Thymus (tissue), 11 donors: ENCODE data around the gene FMN1. TPM values are rescaled to one million over a fixed set of nuclear protein-coding genes. Genes with fewer than 3 reads are reported as not detected.
"Not testable (repeated sequence)": the region's sequence is repeated elsewhere in the genome, so short reads cannot be mapped to it uniquely, and the experiment has no call there.

Experiments
- DNase-seq, 9 donors: peaks; one replicate each; pipeline ENCODE4 v3.0.0-alpha.2; 2013; ENCODE audit warnings: low spot score in 9 of 9, low read depth in 6 of 9, missing footprints in 1 of 9
- H3K27ac ChIP-seq, 2 donors: one replicate each; pipeline ENCODE4 v1.5.1; 2013; ENCODE audit warnings: control low read depth in 1 of 2, low read depth in 1 of 2, low read length in 1 of 2, mild to moderate bottlenecking in 1 of 2, moderate library complexity in 1 of 2
- H3K27me3 ChIP-seq, 2 donors: one replicate each; pipeline ENCODE4 v1.5.1; 2013; ENCODE audit warnings: low read length in 1 of 2; ENCODE audit not compliant: control insufficient read depth in 2 of 2, insufficient read depth in 1 of 2
- H3K36me3 ChIP-seq, 2 donors: one replicate each; pipeline ENCODE4 v1.5.1; 2013; ENCODE audit warnings: low read length in 1 of 2, mild to moderate bottlenecking in 1 of 2, moderate library complexity in 1 of 2; ENCODE audit not compliant: control insufficient read depth in 2 of 2, insufficient read depth in 2 of 2
- H3K4me1 ChIP-seq, 2 donors: one replicate each; pipeline ENCODE4 v1.5.1; 2013; ENCODE audit warnings: low read length in 2 of 2; ENCODE audit not compliant: control insufficient read depth in 2 of 2, insufficient read depth in 2 of 2
- H3K4me3 ChIP-seq, 2 donors: one replicate each; pipeline ENCODE4 v1.5.1; 2013; ENCODE audit warnings: low read length in 2 of 2, control low read depth in 1 of 2, mild to moderate bottlenecking in 1 of 2
- H3K9me3 ChIP-seq, 2 donors: one replicate each; pipeline ENCODE4 v1.5.1; 2013; ENCODE audit warnings: low read length in 1 of 2, mild to moderate bottlenecking in 1 of 2; ENCODE audit not compliant: control insufficient read depth in 2 of 2, insufficient read depth in 1 of 2
- WGBS: extraction: QIAGEN DNeasy Blood & Tissue Kit; methylation state at CpG from one replicate; pipeline ENCODE4 v1.1.7; 2013; 5-methylcytosine and 5-hydroxymethylcytosine counted together
- polyA plus RNA-seq: library from polyadenylated mRNA; stranded (reverse); fragments of 200-250 nt; gene quantifications from one replicate; pipeline ENCODE4 v1.2.3, GENCODE V29; 2013
- total RNA-seq: library from RNA; stranded (reverse); fragments of 120-200 nt; gene quantifications from one replicate; pipeline ENCODE4 v1.2.4, GENCODE V29; 2013
- donor health status: healthy.

The FMN1 gene
- total and polyA plus RNA-seq, 2 donors = 2.6 to 24.8 TPM

- 96% methylated on average over 2 of the region's 2 CpGs for WGBS
- H3K27ac ChIP-seq, H3K27me3 ChIP-seq, H3K36me3 ChIP-seq, DNase-seq, H3K4me1 ChIP-seq, H3K9me3 ChIP-seq, H3K4me3 ChIP-seq: not testable (repeated sequence)
Measured at GRCh38 chr15:32846671-32847070, 347.8 kb downstream of the FMN1 start.

- no peaks in the 10 kb centered on the region for H3K9me3 ChIP-seq
- 86% methylated on average over 2 of the region's 2 CpGs for WGBS
Measured at GRCh38 chr15:32844118-32844711, 350.3 kb downstream of the FMN1 start.

GRCh38 chr15:32843219-32843815 is 351.2 kb downstream of the FMN1 start:
- Histone ChIP-seq H3K4me3 (no peak overlapping the region), H3K9me3 (no peaks in the 10 kb centered on the region), H3K4me1 (no peaks in the 10 kb centered on the region), H3K27me3 (no peaks in the 10 kb centered on the region), H3K36me3 (peaks cover 0 to 2% of the 10 kb centered on the region in 2 donors), H3K27ac (no peak overlapping the region)
- WGBS = 76% methylated on average over 6 of the region's 6 CpGs
- no peak for DNase-seq

More at GRCh38 chr15:32844118-32844711, 350.3 kb downstream of the FMN1 start:
- peak in 1 of 9 donors; percentile 12 for DNase-seq
- Histone ChIP-seq H3K4me3 (no peak overlapping the region), H3K4me1 (no peaks in the 10 kb centered on the region), H3K27ac (no peak overlapping the region), H3K27me3 (no peaks in the 10 kb centered on the region), H3K36me3 (peaks cover 0 to 3% of the 10 kb centered on the region in 2 donors)

- 96% methylated on average over 6 of the region's 6 CpGs for WGBS
- no peak for DNase-seq
- no peaks in the 10 kb centered on the region for H3K4me1 ChIP-seq
Measured at GRCh38 chr15:32842081-32842480, 352.4 kb downstream of the FMN1 start.

GRCh38 chr15:32840507-32841245 is 353.8 kb downstream of the FMN1 start:
- H3K27ac ChIP-seq = no peak overlapping the region
- H3K36me3 ChIP-seq = no peaks in the 10 kb centered on the region

More at GRCh38 chr15:32842081-32842480, 352.4 kb downstream of the FMN1 start:
- Histone ChIP-seq H3K27me3 (no peaks in the 10 kb centered on the region), H3K9me3 (no peaks in the 10 kb centered on the region), H3K27ac (no peak overlapping the region), H3K4me3 (no peak overlapping the region), H3K36me3 (no peaks in the 10 kb centered on the region)

GRCh38 chr15:32838820-32839219 is 355.7 kb downstream of the FMN1 start:
- no peak overlapping the region for H3K27ac ChIP-seq
- H3K9me3 ChIP-seq = no peaks in the 10 kb centered on the region
- H3K36me3 ChIP-seq = no peaks in the 10 kb centered on the region
- H3K27me3 ChIP-seq = no peaks in the 10 kb centered on the region
- WGBS = 92% methylated on average over 8 of the region's 8 CpGs
- no peak for DNase-seq
- H3K4me1 ChIP-seq = no peaks in the 10 kb centered on the region
- H3K4me3 ChIP-seq = no peak overlapping the region

More at GRCh38 chr15:32840507-32841245, 353.8 kb downstream of the FMN1 start:
- Histone ChIP-seq H3K27me3 (no peaks in the 10 kb centered on the region), H3K9me3 (no peaks in the 10 kb centered on the region), H3K4me3 (no peak overlapping the region), H3K4me1 (no peaks in the 10 kb centered on the region)
- WGBS = 89% methylated on average over 6 of the region's 6 CpGs
- no peak for DNase-seq

DNA sequence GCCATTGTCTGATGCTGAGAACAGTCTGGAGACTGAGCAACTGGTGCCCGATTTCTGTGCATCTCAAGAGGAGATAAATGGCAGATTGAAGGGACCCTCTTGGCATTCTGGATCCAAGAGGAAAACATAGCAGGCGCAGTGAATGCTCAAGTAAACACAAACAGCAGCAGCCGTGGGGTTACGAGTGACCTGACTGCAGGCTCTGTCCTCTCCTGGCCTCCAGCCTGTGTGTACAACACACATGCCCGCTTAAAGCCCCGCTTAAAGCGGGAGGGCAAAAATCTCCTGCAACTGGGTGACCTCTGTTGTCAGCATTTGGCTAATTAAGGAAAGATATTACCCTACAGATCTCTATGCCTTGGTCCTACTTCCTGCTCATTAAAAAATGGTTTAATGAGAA is 356.2 kb downstream of the FMN1 start:
- no peaks in the 10 kb centered on the region for H3K27me3 ChIP-seq
- H3K27ac ChIP-seq = no peak overlapping the region
- no peaks in the 10 kb centered on the region for H3K9me3 ChIP-seq
- no peak for DNase-seq
- no peaks in the 10 kb centered on the region for H3K36me3 ChIP-seq
- no peak overlapping the region for H3K4me3 ChIP-seq
- no peaks in the 10 kb centered on the region for H3K4me1 ChIP-seq
- WGBS = 96% methylated on average over 7 of the region's 7 CpGs

GRCh38 chr15:32837935-32838334 is 356.6 kb downstream of the FMN1 start:
- H3K27me3 ChIP-seq = no peaks in the 10 kb centered on the region
- no peaks in the 10 kb centered on the region for H3K4me1 ChIP-seq
- H3K4me3 ChIP-seq = no peak overlapping the region
- no peak for DNase-seq
- no peak overlapping the region for H3K27ac ChIP-seq
- H3K36me3 ChIP-seq = no peaks in the 10 kb centered on the region
- H3K9me3 ChIP-seq = no peaks in the 10 kb centered on the region
- WGBS = 95% methylated on average over 8 of the region's 8 CpGs

- no peak overlapping the region for H3K4me3 ChIP-seq
- 25% methylated on average over 1 of the region's 1 CpG for WGBS
- no peaks in the 10 kb centered on the region for H3K27me3 ChIP-seq
- H3K4me1 ChIP-seq = no peaks in the 10 kb centered on the region
- no peak overlapping the region for H3K27ac ChIP-seq
- no peaks in the 10 kb centered on the region for H3K36me3 ChIP-seq
- H3K9me3 ChIP-seq = no peaks in the 10 kb centered on the region
- no peak for DNase-seq
Measured at GRCh38 chr15:32834156-32834555, 360.4 kb downstream of the FMN1 start.
